ENCODE data around the gene CITED4.

Gene CITED4

DNA sequence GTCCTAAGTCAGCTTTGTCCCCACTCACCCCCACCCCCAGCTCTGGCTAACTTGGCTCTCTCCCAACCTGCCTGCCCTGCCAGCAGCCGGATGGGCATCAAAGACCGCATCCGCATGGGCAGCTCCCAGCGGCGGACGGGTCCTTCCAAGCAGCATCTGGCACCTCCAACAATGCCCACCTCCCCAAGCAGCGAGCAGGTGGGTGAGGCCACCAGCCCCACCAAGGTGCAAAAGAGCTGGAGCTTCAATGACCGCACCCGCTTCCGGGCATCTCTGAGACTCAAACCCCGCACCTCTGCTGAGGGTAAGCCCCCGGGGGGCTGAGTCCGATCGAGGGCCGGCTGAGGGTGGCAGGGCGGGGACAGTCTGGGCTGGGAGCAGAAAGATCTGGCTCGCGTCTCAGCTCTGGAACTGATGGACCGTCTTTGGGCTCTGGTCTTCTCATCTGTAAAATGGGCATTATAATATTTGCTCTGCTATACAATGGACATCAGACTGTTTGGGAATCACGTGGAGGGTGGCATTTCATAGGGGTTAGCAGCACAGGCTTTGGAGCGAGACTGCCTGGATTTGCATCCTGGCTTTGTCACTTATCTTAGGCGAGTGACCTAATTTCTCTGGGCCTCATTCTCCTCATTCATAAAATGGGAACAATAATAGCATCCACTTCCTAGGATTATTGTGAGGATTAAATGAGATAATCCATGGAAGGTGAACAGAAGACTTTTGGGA is 31.0 kb downstream of the CITED4 start:
- Histone ChIP-seq H3K79me2 (ENCODE audit: insufficient read depth, low read length) (no peaks in the 10 kb centered on the region), H4K20me1 (ENCODE audit: insufficient read depth, low read length) (no peaks in the 10 kb centered on the region), H3K36me3 (ENCODE audit: insufficient read depth, low read length) (no peaks in the 10 kb centered on the region), H3K4me2 (ENCODE audit: low read length) (no peak overlapping the region), H3K9me3 (ENCODE audit: low read length) (no peaks in the 10 kb centered on the region), H3K4me1 (ENCODE audit: insufficient read depth, low read length, severe bottlenecking) (no peaks in the 10 kb centered on the region), H3K9me2 (ENCODE audit: low read depth, low read length) (no peaks in the 10 kb centered on the region), H3F3A (ENCODE audit: insufficient read depth, low read length) (no peaks in the 10 kb centered on the region), H2AFZ (ENCODE audit: low read length) (no peak overlapping the region), H3K4me3 (ENCODE audit: low read depth, low read length, poor library complexity, severe bottlenecking) (no peak overlapping the region), H3K27ac (ENCODE audit: low read depth, low read length, poor library complexity, severe bottlenecking) (no peak overlapping the region), H3K27me3 (ENCODE audit: insufficient read depth, low read length) (no peaks in the 10 kb centered on the region), H3K9ac (ENCODE audit: low read length) (no peak overlapping the region)
- TF ChIP-seq CTCF (IDR thresholded peaks at IDR 0.05; ENCODE audit: low read length) (no peak), EZH2 (IDR thresholded peaks at IDR 0.05; ENCODE audit: borderline replicate concordance, low read length) (no peak)

- Histone ChIP-seq H3K27me3 (ENCODE audit: insufficient read depth, low read length) (no peaks in the 10 kb centered on the region), H2AFZ (ENCODE audit: low read length) (no peak overlapping the region), H4K20me1 (ENCODE audit: insufficient read depth, low read length) (no peaks in the 10 kb centered on the region), H3K36me3 (ENCODE audit: insufficient read depth, low read length) (no peaks in the 10 kb centered on the region), H3K4me3 (ENCODE audit: low read depth, low read length, poor library complexity, severe bottlenecking) (no peak overlapping the region), H3K4me1 (ENCODE audit: insufficient read depth, low read length, severe bottlenecking) (no peaks in the 10 kb centered on the region), H3K9ac (ENCODE audit: low read length) (no peak overlapping the region), H3K79me2 (ENCODE audit: insufficient read depth, low read length) (no peaks in the 10 kb centered on the region), H3F3A (ENCODE audit: insufficient read depth, low read length) (no peaks in the 10 kb centered on the region), H3K27ac (ENCODE audit: low read depth, low read length, poor library complexity, severe bottlenecking) (no peak overlapping the region), H3K9me3 (ENCODE audit: low read length) (no peaks in the 10 kb centered on the region), H3K9me2 (ENCODE audit: low read depth, low read length) (no peaks in the 10 kb centered on the region), H3K4me2 (ENCODE audit: low read length) (no peak overlapping the region)
- no peak for TF ChIP-seq EZH2 (IDR thresholded peaks at IDR 0.05; ENCODE audit: borderline replicate concordance, low read length)
- no peak for TF ChIP-seq CTCF (IDR thresholded peaks at IDR 0.05; ENCODE audit: low read length)
Measured at GRCh38 chr1:40830419-40830943, 31.7 kb downstream of the CITED4 start.

DNA sequence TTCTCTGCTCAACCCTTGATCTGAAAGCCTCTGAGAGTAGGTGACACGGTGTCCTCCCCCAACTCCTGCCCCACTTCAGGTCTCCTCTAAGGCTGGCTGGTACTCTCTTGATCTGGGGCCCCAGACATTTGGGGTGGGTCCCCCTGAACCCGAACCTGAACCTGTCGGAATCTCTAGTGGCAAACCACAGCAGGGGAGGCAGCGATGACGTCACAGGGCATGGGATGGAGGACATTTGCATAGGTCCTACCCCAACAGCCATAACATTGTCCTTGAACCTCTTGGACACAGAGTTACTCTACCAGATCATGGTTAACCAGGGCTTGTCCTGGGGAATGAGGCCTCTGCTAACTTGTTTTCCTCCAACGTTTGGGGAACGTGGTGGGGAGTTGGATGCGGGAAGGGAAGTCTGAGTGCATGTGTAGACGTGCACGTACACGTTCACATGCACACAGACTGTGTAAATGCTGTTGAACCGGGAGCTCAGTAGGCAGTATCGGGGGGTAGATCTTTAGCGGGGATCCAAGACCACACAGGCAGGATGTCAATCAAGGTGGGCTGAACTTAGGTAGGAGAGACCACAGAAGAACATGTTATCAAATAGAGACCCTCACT is 32.4 kb downstream of the CITED4 start:
- Histone ChIP-seq H3K27ac (ENCODE audit: low read depth, low read length, poor library complexity, severe bottlenecking) (no peak overlapping the region), H3K9me2 (ENCODE audit: low read depth, low read length) (no peaks in the 10 kb centered on the region), H3K9ac (ENCODE audit: low read length) (no peak overlapping the region), H4K20me1 (ENCODE audit: insufficient read depth, low read length) (no peaks in the 10 kb centered on the region), H3K36me3 (ENCODE audit: insufficient read depth, low read length) (no peaks in the 10 kb centered on the region), H3K4me1 (ENCODE audit: insufficient read depth, low read length, severe bottlenecking) (no peaks in the 10 kb centered on the region), H3K79me2 (ENCODE audit: insufficient read depth, low read length) (no peaks in the 10 kb centered on the region), H3K4me2 (ENCODE audit: low read length) (no peak overlapping the region), H3F3A (ENCODE audit: insufficient read depth, low read length) (no peaks in the 10 kb centered on the region), H3K27me3 (ENCODE audit: insufficient read depth, low read length) (no peaks in the 10 kb centered on the region; the same call in 1 of the 2 replicates), H2AFZ (ENCODE audit: low read length) (no peak overlapping the region), H3K9me3 (ENCODE audit: low read length) (no peaks in the 10 kb centered on the region), H3K4me3 (ENCODE audit: low read depth, low read length, poor library complexity, severe bottlenecking) (no peak overlapping the region)
- TF ChIP-seq EZH2 (IDR thresholded peaks at IDR 0.05; ENCODE audit: borderline replicate concordance, low read length), result no peak
- no peak for TF ChIP-seq CTCF (IDR thresholded peaks at IDR 0.05; ENCODE audit: low read length)
